GM21367 (cell line): Measurements from ENCODE around the gene TMEM88.
A peak's percentile ranks its signal among the peaks of the same experiment; 100 is the strongest.

Experiments
- ATAC-seq: cut with Tn5 transposase; IDR thresholded peaks from one replicate; pipeline ENCODE4 v1.9.1; 2021; ENCODE audit not compliant: unreplicated experiment

Gene TMEM88

DNA sequence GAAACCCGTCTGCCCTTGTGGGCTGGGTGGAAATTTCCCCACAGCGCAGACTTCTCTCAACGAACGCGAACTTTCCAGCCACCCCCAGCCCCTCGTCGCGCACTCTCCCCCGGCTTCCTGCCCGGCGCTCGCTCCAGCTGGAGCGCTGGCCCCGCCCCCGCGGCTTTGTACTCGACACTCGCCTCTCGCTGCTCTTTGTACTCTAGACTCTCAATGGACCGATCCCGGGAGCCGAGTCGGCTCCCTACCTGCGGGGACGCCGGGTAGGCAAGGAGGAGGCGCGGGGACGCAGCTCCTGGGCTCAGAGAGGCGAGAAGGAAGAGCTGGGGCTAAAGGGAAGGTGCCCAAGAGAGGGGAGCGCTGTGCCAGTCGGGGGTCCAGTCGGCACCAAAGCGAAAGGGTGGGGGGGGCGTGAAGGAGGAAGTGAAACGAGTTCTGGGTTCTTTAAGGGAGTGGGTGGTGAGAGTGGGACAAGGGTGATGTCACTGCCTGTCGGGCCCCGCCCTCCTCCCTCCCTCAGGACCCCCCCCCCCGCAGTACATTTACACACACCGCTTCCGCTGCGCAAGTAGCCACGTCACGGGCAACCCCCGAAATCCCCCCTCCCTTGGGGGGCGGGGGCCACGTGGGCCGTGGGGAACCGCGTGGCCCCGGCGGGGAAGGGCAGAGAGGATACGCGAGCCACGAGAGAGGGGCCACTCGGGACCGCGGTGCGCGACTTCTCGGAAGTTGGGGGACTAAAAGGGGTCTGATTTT is 11.2 kb upstream of the TMEM88 start:
- no peak for ATAC-seq

DNA sequence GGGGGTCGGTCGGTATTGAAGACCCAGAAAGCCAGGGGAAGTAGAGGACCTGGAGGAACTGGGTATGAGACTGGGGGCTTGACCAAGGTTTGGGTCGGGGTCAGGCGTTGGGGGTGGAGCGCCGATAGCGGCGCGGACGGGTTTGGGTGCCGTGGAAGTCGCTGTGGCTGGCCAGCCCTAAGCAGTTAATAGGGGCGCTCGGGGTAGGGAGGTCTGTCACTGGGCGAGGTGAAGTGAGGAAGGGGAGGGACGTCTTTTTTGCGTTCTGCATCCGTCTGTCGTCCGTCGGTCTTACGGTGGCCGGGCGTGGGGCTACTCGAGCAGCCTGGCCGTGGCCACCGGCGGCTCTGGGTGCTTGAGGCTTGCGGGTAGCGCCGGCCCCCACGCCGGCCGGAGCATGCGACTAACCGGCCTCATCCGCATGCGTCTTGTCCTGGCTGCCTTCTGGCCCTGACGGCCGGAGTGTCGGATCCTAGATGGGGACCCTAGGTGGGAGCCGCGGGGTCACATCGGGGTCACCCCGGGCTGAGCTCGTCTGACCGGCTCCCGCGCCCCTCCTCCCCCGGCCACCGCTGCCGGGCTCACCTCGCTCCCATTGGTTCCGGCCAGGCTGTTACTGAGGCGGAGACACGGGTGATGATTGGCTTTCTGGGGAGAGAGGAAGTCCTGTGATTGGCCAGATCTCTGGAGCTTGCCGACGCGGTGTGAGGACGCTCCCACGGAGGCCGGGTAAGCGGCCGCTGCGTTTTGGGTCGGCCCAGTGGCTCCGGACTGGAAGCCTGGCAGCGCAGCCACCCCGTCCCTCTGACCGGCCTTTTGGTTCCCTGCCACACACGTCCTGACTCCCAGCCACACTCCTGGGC is 10.3 kb upstream of the TMEM88 start:
- peak; percentile 29 for ATAC-seq

DNA sequence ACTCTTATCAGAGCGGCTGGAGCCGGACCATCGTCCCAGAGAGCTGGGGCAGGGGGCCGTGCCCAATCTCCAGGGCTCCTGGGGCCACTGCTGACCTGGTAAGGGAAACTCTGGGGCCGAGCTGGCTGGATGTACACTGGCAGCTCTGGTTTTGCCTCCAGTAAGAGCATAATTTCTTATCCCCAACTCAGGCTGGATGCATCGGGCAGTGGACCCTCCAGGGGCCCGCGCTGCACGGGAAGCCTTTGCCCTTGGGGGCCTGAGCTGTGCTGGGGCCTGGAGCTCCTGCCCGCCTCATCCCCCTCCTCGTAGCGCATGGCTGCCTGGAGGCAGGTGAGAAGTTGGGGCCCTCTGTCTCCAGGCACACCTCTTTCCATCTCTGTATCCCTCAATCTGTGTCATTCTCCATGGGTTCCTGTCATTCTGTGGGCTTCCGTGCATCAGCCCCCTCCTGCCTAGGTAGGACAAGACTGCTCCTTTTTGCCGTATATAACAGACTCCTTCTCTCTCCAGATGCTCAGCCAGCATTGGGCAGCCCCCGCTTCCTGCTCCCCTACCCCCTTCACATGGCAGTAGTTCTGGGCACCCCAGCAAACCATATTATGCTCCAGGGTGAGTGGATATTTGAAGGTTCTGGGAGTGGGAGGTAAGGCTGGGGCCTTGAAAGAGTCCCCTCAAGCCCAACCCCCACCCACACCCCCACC is 9.4 kb upstream of the TMEM88 start:
- ATAC-seq: no peak

DNA sequence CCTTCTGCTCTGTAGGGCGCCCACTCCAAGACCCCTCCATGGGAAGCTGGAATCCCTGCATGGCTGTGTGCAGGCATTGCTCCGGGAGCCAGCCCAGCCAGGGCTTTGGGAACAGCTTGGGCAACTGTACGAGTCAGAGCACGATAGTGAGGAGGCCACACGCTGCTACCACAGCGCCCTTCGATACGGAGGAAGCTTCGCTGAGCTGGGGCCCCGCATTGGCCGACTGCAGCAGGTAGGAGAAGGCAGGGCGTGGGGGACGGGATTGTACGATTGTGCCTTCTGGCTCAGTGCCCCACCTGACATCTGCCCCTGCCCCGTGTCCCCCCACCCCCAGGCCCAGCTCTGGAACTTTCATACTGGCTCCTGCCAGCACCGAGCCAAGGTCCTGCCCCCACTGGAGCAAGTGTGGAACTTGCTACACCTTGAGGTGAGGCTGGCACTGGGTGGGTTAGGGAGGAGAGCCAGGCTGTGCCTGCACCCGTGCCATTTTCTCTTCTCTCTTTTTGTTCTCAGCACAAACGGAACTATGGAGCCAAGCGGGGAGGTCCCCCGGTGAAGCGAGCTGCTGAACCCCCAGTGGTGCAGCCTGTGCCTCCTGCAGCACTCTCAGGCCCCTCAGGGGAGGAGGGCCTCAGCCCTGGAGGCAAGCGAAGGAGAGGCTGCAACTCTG is 8.7 kb upstream of the TMEM88 start:
- no peak for ATAC-seq

DNA sequence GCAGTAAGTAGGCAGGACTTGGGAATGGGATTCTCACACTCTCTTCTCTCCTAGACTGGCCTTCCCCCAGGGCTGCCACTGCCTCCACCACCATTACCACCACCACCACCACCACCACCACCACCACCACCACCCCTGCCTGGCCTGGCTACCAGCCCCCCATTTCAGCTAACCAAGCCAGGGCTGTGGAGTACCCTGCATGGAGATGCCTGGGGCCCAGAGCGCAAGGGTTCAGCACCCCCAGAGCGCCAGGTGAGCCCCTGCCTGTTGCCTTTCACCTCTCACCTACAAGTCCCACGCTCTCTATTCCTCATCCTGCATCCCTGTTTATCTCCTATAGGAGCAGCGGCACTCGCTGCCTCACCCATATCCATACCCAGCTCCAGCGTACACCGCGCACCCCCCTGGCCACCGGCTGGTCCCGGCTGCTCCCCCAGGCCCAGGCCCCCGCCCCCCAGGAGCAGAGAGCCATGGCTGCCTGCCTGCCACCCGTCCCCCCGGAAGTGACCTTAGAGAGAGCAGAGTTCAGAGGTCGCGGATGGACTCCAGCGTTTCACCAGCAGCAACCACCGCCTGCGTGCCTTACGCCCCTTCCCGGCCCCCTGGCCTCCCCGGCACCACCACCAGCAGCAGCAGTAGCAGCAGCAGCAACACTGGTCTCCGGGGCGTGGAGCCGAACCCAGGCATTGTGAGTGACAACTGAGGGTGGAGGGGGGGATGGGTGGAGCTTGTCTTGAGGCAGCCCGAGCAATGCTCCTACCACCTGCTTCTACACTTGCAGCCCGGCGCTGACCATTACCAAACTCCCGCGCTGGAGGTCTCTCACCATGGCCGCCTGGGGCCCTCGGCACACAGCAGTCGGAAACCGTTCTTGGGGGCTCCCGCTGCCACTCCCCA is 7.9 kb upstream of the TMEM88 start:
- no peak for ATAC-seq

DNA sequence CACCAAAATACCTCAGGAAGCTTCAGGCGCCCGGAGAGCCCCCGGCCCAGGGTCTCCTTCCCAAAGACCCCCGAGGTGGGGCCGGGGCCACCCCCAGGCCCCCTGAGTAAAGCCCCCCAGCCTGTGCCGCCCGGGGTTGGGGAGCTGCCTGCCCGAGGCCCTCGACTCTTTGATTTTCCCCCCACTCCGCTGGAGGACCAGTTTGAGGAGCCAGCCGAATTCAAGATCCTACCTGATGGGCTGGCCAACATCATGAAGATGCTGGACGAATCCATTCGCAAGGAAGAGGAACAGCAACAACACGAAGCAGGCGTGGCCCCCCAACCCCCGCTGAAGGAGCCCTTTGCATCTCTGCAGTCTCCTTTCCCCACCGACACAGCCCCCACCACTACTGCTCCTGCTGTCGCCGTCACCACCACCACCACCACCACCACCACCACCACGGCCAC is 6.7 kb upstream of the TMEM88 start:
- no peak for ATAC-seq

DNA sequence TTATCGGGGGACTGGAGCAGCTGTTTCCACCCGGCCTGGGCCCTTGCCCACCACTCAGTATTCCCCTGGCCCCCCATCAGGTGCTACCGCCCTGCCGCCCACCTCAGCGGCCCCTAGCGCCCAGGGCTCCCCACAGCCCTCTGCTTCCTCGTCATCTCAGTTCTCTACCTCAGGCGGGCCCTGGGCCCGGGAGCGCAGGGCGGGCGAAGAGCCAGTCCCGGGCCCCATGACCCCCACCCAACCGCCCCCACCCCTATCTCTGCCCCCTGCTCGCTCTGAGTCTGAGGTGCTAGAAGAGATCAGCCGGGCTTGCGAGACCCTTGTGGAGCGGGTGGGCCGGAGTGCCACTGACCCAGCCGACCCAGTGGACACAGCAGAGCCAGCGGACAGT is 6.1 kb upstream of the TMEM88 start:
- ATAC-seq: no peak

DNA sequence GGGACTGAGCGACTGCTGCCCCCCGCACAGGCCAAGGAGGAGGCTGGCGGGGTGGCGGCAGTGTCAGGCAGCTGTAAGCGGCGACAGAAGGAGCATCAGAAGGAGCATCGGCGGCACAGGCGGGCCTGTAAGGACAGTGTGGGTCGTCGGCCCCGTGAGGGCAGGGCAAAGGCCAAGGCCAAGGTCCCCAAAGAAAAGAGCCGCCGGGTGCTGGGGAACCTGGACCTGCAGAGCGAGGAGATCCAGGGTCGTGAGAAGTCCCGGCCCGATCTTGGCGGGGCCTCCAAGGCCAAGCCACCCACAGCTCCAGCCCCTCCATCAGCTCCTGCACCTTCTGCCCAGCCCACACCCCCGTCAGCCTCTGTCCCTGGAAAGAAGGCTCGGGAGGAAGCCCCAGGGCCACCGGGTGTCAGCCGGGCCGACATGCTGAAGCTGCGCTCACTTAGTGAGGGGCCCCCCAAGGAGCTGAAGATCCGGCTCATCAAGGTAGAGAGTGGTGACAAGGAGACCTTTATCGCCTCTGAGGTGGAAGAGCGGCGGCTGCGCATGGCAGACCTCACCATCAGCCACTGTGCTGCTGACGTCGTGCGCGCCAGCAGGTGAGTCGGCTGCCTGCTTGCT is 5.6 kb upstream of the TMEM88 start:
- no peak for ATAC-seq

DNA sequence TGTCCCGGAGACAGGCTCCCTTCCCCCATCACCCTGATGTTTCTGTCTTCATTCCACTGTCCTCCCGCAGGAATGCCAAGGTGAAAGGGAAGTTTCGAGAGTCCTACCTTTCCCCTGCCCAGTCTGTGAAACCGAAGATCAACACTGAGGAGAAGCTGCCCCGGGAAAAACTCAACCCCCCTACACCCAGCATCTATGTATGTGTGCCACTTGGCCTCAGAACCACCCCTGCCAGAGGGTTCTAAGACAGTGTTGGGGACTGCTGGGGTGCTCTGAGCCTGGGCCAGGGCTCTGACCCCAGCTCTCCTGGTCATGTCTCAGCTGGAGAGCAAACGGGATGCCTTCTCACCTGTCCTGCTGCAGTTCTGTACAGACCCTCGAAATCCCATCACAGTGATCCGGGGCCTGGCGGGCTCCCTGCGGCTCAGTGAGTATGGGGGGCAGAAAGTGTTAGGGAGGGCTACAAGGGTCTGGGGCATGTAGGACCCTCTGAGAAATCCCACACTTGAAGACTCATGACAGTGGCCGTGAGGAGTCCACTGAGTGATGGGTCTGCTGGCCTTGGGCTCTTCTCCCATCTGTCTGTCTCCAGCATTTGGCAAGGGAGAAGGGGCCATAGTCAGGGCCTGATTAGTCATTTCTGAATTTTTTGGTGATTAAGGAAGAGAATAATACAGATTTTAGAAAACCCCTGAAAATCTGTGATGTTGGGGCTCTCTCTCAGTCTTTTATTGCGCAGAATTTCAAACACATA is 4.9 kb upstream of the TMEM88 start:
- no peak for ATAC-seq

DNA sequence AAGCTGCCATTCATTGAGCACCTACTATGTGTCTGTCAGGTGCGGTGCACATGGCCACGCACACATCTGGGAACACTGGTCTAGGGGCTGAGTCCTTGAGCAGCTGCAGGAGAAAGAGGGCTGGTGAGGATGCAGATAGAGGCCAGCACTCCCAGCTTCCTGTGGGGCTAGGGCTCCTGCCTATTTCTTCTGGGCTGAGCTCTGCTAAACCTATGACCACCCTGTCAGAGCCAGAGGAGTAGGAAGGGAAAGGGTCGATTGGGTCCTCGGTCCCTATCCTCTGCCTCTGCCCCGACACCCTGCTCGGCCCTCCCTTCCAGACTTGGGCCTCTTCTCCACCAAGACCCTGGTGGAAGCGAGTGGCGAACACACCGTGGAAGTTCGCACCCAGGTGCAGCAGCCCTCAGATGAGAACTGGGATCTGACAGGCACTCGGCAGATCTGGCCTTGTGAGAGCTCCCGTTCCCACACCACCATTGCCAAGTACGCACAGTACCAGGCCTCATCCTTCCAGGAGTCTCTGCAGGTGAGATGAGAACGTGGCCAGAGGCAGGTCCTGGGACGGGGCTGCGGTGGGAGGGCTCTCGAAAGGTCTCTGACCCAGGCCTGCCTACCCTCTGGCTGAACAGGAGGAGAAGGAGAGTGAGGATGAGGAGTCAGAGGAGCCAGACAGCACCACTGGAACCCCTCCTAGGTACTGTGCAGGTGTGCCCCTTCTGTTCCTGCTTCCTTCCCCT is 4.0 kb upstream of the TMEM88 start:
- ATAC-seq: no peak

DNA sequence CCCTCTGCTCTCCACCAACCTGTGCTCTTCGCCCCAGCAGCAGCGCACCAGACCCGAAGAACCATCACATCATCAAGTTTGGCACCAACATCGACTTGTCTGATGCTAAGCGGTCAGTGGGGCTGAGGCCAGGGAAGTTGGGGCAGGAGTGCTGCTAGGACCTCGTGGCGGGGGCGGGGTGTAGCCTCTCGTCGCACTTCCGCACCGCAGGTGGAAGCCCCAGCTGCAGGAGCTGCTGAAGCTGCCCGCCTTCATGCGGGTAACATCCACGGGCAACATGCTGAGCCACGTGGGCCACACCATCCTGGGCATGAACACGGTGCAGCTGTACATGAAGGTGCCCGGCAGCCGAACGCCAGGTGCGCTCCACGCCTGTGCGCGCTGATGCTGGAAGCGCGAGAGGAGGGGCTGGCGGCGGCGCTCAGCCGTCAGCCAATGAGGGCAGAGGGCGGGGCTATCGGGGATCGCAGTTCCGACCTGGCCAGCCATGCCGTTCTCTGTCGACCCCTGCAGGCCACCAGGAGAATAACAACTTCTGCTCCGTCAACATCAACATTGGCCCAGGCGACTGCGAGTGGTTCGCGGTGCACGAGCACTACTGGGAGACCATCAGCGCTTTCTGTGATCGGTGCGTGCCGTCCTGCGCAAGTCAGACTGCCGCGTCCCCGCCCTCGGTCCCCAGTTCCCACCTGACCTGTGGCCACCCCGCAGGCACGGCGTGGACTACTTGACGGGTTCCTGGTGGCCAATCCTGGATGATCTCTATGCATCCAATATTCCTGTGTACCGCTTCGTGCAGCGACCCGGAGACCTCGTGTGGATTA is 3.2 kb upstream of the TMEM88 start:
- ATAC-seq: peak; percentile 46

DNA sequence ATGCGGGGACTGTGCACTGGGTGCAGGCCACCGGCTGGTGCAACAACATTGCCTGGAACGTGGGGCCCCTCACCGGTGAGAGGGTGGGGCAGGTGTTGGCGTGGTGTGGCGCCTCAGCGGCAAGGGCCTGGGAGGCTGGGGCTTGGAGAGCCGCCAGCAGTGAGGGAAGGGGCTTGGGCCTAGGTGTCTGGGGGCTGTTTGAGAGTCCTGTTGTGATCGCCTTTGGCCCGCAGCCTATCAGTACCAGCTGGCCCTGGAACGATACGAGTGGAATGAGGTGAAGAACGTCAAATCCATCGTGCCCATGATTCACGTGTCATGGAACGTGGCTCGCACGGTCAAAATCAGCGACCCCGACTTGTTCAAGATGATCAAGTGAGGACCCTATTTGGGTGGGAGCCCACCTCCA is 2.6 kb upstream of the TMEM88 start:
- no peak for ATAC-seq

DNA sequence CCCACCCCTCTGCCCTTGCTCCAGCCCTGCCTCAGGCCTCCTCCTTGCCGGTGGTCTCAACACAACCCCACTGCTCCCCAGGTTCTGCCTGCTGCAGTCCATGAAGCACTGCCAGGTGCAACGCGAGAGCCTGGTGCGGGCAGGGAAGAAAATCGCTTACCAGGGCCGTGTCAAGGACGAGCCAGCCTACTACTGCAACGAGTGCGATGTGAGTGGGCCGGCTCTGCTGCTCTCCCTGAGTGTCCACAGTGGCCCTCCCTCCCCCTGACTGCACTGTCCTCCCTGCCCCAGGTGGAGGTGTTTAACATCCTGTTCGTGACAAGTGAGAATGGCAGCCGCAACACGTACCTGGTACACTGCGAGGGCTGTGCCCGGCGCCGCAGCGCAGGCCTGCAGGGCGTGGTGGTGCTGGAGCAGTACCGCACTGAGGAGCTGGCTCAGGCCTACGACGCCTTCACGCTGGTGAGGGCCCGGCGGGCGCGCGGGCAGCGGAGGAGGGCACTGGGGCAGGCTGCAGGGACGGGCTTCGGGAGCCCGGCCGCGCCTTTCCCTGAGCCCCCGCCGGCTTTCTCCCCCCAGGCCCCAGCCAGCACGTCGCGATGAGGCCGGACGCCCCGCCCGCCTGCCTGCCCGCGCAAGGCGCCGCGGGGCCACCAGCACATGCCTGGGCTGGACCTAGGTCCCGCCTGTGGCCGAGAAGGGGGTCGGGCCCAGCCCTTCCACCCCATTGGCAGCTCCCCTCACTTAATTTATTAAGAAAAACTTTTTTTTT is 1.8 kb upstream of the TMEM88 start:
- ATAC-seq: no peak

DNA sequence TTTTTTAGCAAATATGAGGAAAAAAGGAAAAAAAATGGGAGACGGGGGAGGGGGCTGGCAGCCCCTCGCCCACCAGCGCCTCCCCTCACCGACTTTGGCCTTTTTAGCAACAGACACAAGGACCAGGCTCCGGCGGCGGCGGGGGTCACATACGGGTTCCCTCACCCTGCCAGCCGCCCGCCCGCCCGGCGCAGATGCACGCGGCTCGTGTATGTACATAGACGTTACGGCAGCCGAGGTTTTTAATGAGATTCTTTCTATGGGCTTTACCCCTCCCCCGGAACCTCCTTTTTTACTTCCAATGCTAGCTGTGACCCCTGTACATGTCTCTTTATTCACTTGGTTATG is 1.2 kb upstream of the TMEM88 start:
- ATAC-seq: no peak

DNA sequence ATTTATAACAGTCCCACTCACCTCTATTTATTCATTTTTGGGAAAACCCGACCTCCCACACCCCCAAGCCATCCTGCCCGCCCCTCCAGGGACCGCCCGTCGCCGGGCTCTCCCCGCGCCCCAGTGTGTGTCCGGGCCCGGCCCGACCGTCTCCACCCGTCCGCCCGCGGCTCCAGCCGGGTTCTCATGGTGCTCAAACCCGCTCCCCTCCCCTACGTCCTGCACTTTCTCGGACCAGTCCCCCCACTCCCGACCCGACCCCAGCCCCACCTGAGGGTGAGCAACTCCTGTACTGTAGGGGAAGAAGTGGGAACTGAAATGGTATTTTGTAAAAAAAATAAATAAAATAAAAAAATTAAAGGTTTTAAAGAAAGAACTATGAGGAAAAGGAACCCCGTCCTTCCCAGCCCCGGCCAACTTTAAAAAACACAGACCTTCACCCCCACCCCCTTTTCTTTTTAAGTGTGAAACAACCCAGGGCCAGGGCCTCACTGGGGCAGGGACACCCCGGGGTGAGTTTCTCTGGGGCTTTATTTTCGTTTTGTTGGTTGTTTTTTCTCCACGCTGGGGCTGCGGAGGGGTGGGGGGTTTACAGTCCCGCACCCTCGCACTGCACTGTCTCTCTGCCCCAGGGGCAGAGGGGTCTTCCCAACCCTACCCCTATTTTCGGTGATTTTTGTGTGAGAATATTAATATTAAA is 638 bp upstream of the TMEM88 start:
- ATAC-seq: no peak

DNA sequence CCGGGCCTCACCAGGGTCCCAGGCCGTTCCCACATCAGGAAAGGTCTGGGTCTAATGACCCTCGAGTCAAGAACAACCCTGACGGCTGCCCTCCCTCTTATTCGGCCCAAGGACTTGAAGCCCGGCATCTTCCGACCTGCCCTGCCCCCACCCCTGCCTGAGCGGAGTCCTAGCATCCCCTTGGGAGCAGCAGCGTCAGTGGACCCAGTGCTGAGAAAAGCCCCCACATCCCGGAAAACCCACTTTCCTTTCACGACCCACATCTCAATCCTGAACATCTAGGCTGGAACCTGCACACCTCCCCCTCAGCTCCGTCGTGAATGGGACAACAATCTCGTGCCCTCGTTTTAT is 769 bp downstream of the TMEM88 start:
- ATAC-seq: no peak
